ENCODE results near the gene LRRC27.

GRCh38 chr10:132316133-132316532 lies 15.9 kb upstream of the LRRC27 start:
- TF ChIP-seq EZH2 (IDR thresholded peaks at IDR 0.05; ENCODE audit: low read length, missing control alignments): no peak
- TF ChIP-seq CTCF (conservative IDR thresholded peaks at IDR 0.05 in 1 of 2, IDR thresholded peaks at IDR 0.05 in 1 of 2; ENCODE audit: low read depth in 1 of 2, low read length in 2 of 2): no peak
